Measurements from ENCODE around the gene PRMT7.
"Not testable (repeated sequence)": the region's sequence is repeated elsewhere in the genome, so short reads cannot be mapped to it uniquely, and the experiment has no call there.

PRMT7 gene

GRCh38 chr16:68286153-68287074 is 24.4 kb upstream of the PRMT7 start:
- Histone ChIP-seq H3K27me3 (ENCODE audit: control insufficient read depth, insufficient read depth, low read length) (no peaks in the 10 kb centered on the region), H3K4me1 (ENCODE audit: control insufficient read depth, low read depth, low read length) (no peaks in the 10 kb centered on the region), H3K36me3 (ENCODE audit: control insufficient read depth, low read depth, low read length) (peaks cover 24% of the 10 kb centered on the region), H3K9ac (ENCODE audit: low read length) (no peak overlapping the region), H3K27ac (ENCODE audit: low read length) (no peak overlapping the region), H3K9me3 (ENCODE audit: control insufficient read depth, low read depth, low read length) (no peaks in the 10 kb centered on the region), H3K4me3 (ENCODE audit: low read length) (no peak overlapping the region)

- H3K27me3 ChIP-seq (ENCODE audit: control insufficient read depth, insufficient read depth, low read length): no peaks in the 10 kb centered on the region
- no peak overlapping the region for H3K9ac ChIP-seq (ENCODE audit: low read length)
- peaks cover 18% of the 10 kb centered on the region for H3K36me3 ChIP-seq (ENCODE audit: control insufficient read depth, low read depth, low read length)
- no peak overlapping the region for H3K4me3 ChIP-seq (ENCODE audit: low read length)
- H3K9me3 ChIP-seq (ENCODE audit: control insufficient read depth, low read depth, low read length): no peaks in the 10 kb centered on the region
- H3K27ac ChIP-seq (ENCODE audit: low read length): no peak overlapping the region
- H3K4me1 ChIP-seq (ENCODE audit: control insufficient read depth, low read depth, low read length): no peaks in the 10 kb centered on the region
Observed at GRCh38 chr16:68287276-68288251, 23.3 kb upstream of the PRMT7 start.

GRCh38 chr16:68288252-68288650 is 22.6 kb upstream of the PRMT7 start:
- Histone ChIP-seq H3K36me3 (ENCODE audit: control insufficient read depth, low read depth, low read length) (peaks cover 21% of the 10 kb centered on the region), H3K9me3 (ENCODE audit: control insufficient read depth, low read depth, low read length) (no peaks in the 10 kb centered on the region), H3K4me1 (ENCODE audit: control insufficient read depth, low read depth, low read length) (no peaks in the 10 kb centered on the region), H3K9ac (ENCODE audit: low read length) (no peak overlapping the region), H3K27ac (ENCODE audit: low read length) (no peak overlapping the region), H3K4me3 (ENCODE audit: low read length) (no peak overlapping the region), H3K27me3 (ENCODE audit: control insufficient read depth, insufficient read depth, low read length) (no peaks in the 10 kb centered on the region)

- H3K36me3 ChIP-seq (ENCODE audit: control insufficient read depth, low read depth, low read length): peaks cover 25% of the 10 kb centered on the region
- H3K27ac ChIP-seq (ENCODE audit: low read length); H3K9me3 ChIP-seq (ENCODE audit: control insufficient read depth, low read depth, low read length); H3K9ac ChIP-seq (ENCODE audit: low read length); H3K4me3 ChIP-seq (ENCODE audit: low read length); H3K4me1 ChIP-seq (ENCODE audit: control insufficient read depth, low read depth, low read length); H3K27me3 ChIP-seq (ENCODE audit: control insufficient read depth, insufficient read depth, low read length): not testable (repeated sequence)
Observed at GRCh38 chr16:68288796-68289195, 22.0 kb upstream of the PRMT7 start.

GRCh38 chr16:68289202-68289601 is 21.6 kb upstream of the PRMT7 start:
- no peak overlapping the region for H3K9ac ChIP-seq (ENCODE audit: low read length)
- H3K27me3 ChIP-seq (ENCODE audit: control insufficient read depth, insufficient read depth, low read length): no peaks in the 10 kb centered on the region
- no peaks in the 10 kb centered on the region for H3K4me1 ChIP-seq (ENCODE audit: control insufficient read depth, low read depth, low read length)
- H3K9me3 ChIP-seq (ENCODE audit: control insufficient read depth, low read depth, low read length): no peaks in the 10 kb centered on the region
- peaks cover 25% of the 10 kb centered on the region for H3K36me3 ChIP-seq (ENCODE audit: control insufficient read depth, low read depth, low read length)
- no peak overlapping the region for H3K4me3 ChIP-seq (ENCODE audit: low read length)
- no peak overlapping the region for H3K27ac ChIP-seq (ENCODE audit: low read length)

- no peak overlapping the region for H3K4me3 ChIP-seq (ENCODE audit: low read length)
- peaks cover 25% of the 10 kb centered on the region for H3K36me3 ChIP-seq (ENCODE audit: control insufficient read depth, low read depth, low read length)
- no peak overlapping the region for H3K9ac ChIP-seq (ENCODE audit: low read length)
- H3K4me1 ChIP-seq (ENCODE audit: control insufficient read depth, low read depth, low read length): no peaks in the 10 kb centered on the region
- H3K27me3 ChIP-seq (ENCODE audit: control insufficient read depth, insufficient read depth, low read length): no peaks in the 10 kb centered on the region
- H3K27ac ChIP-seq (ENCODE audit: low read length): no peak overlapping the region
- no peaks in the 10 kb centered on the region for H3K9me3 ChIP-seq (ENCODE audit: control insufficient read depth, low read depth, low read length)
Observed at GRCh38 chr16:68289621-68290329, 21.0 kb upstream of the PRMT7 start.

- H3K27me3 ChIP-seq (ENCODE audit: control insufficient read depth, insufficient read depth, low read length): no peaks in the 10 kb centered on the region
- H3K4me3 ChIP-seq (ENCODE audit: low read length): no peak overlapping the region
- H3K9me3 ChIP-seq (ENCODE audit: control insufficient read depth, low read depth, low read length): no peaks in the 10 kb centered on the region
- no peaks in the 10 kb centered on the region for H3K4me1 ChIP-seq (ENCODE audit: control insufficient read depth, low read depth, low read length)
- no peak overlapping the region for H3K27ac ChIP-seq (ENCODE audit: low read length)
- H3K36me3 ChIP-seq (ENCODE audit: control insufficient read depth, low read depth, low read length): peaks cover 25% of the 10 kb centered on the region
- H3K9ac ChIP-seq (ENCODE audit: low read length): no peak overlapping the region
Observed at GRCh38 chr16:68290450-68290849, 20.4 kb upstream of the PRMT7 start.

- Histone ChIP-seq H3K4me3 (ENCODE audit: low read length) (no peak overlapping the region), H3K27me3 (ENCODE audit: control insufficient read depth, insufficient read depth, low read length) (no peaks in the 10 kb centered on the region), H3K36me3 (ENCODE audit: control insufficient read depth, low read depth, low read length) (peaks cover 25% of the 10 kb centered on the region)
Observed at GRCh38 chr16:68291227-68291626, 19.6 kb upstream of the PRMT7 start.

GRCh38 chr16:68292425-68292824 is 18.4 kb upstream of the PRMT7 start:
- H3K4me3 ChIP-seq (ENCODE audit: low read length): no peak overlapping the region
- H3K36me3 ChIP-seq (ENCODE audit: control insufficient read depth, low read depth, low read length): peaks cover 21% of the 10 kb centered on the region
- no peaks in the 10 kb centered on the region for H3K27me3 ChIP-seq (ENCODE audit: control insufficient read depth, insufficient read depth, low read length)
- no peak overlapping the region for H3K9ac ChIP-seq (ENCODE audit: low read length)
- H3K9me3 ChIP-seq (ENCODE audit: control insufficient read depth, low read depth, low read length): no peaks in the 10 kb centered on the region
- no peak overlapping the region for H3K27ac ChIP-seq (ENCODE audit: low read length)
- no peaks in the 10 kb centered on the region for H3K4me1 ChIP-seq (ENCODE audit: control insufficient read depth, low read depth, low read length)

More at GRCh38 chr16:68291227-68291626, 19.6 kb upstream of the PRMT7 start:
- H3K9me3 ChIP-seq (ENCODE audit: control insufficient read depth, low read depth, low read length): no peaks in the 10 kb centered on the region
- H3K4me1 ChIP-seq (ENCODE audit: control insufficient read depth, low read depth, low read length): no peaks in the 10 kb centered on the region
- H3K27ac ChIP-seq (ENCODE audit: low read length): no peak overlapping the region
- H3K9ac ChIP-seq (ENCODE audit: low read length): no peak overlapping the region

GRCh38 chr16:68296291-68296690 is 14.5 kb upstream of the PRMT7 start:
- no peaks in the 10 kb centered on the region for H3K27me3 ChIP-seq (ENCODE audit: control insufficient read depth, insufficient read depth, low read length)
- H3K9me3 ChIP-seq (ENCODE audit: control insufficient read depth, low read depth, low read length): no peaks in the 10 kb centered on the region
- H3K4me3 ChIP-seq (ENCODE audit: low read length): no peak overlapping the region
- no peaks in the 10 kb centered on the region for H3K4me1 ChIP-seq (ENCODE audit: control insufficient read depth, low read depth, low read length)
- no peak overlapping the region for H3K9ac ChIP-seq (ENCODE audit: low read length)
- H3K36me3 ChIP-seq (ENCODE audit: control insufficient read depth, low read depth, low read length): peaks cover 47% of the 10 kb centered on the region
- H3K27ac ChIP-seq (ENCODE audit: low read length): no peak overlapping the region

- Histone ChIP-seq H3K4me1 (ENCODE audit: control insufficient read depth, low read depth, low read length) (no peaks in the 10 kb centered on the region), H3K9me3 (ENCODE audit: control insufficient read depth, low read depth, low read length) (no peaks in the 10 kb centered on the region), H3K27me3 (ENCODE audit: control insufficient read depth, insufficient read depth, low read length) (no peaks in the 10 kb centered on the region), H3K36me3 (ENCODE audit: control insufficient read depth, low read depth, low read length) (peaks cover 50% of the 10 kb centered on the region), H3K4me3 (ENCODE audit: low read length) (no peak overlapping the region), H3K27ac (ENCODE audit: low read length) (no peak overlapping the region), H3K9ac (ENCODE audit: low read length) (no peak overlapping the region)
Observed at GRCh38 chr16:68296693-68297092, 14.1 kb upstream of the PRMT7 start.

Data from iPS-18a (cell line).